ENCODE measurements around the gene SH3BP2. TPM values are rescaled to one million over a fixed set of nuclear protein-coding genes. Genes with fewer than 3 reads are reported as not detected.

SH3BP2 gene
- polyA plus RNA-seq, 1 donor (not counting 4 experiments of a cell fraction or from before 2014, with no cell fraction given): 11.2 TPM

- no peak for TF ChIP-seq EZH2 (IDR thresholded peaks at IDR 0.05; ENCODE audit: low read length)
- TF ChIP-seq CTCF (optimal IDR thresholded peaks at IDR 0.05 in 1 of 3, IDR thresholded peaks at IDR 0.05 in 1 of 3, conservative IDR thresholded peaks at IDR 0.05 in 1 of 3; ENCODE audit: extremely low read depth in 1 of 3, insufficient read depth in 2 of 3, low read length in 3 of 3): no peak
- Histone ChIP-seq H4K20me1 (ENCODE audit: control insufficient read depth, extremely low read depth, insufficient read depth, low read length) (no peaks in the 10 kb centered on the region), H3K27ac (ENCODE audit: control insufficient read depth, insufficient read depth, low read length) (no peak overlapping the region)
Measured at GRCh38 chr4:2768124-2768523, 24.8 kb upstream of the SH3BP2 start.

DNA sequence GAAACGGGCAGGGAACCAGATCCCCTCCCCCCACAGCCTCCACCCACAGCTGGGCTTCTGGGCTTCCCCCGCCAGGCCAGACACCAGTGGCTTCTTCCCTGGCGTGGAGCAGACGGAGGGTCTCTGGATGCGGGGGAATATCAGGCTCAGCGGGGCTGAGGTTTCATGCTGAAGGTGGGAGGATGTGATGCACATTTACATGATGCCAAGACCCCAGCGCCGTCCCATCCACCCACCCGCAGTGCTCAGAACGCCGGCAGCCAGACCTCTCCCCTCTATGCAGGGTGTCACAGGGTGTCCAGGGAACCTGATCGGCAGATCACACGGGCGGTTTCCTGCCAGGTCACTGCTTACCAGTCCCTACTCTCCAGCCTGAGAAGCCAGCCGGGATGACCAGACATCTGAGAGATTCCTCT is 24.0 kb upstream of the SH3BP2 start:
- TF ChIP-seq CTCF (optimal IDR thresholded peaks at IDR 0.05 in 1 of 3, IDR thresholded peaks at IDR 0.05 in 1 of 3, conservative IDR thresholded peaks at IDR 0.05 in 1 of 3; ENCODE audit: extremely low read depth in 1 of 3, insufficient read depth in 2 of 3, low read length in 3 of 3) (no peak), EZH2 (IDR thresholded peaks at IDR 0.05; ENCODE audit: low read length) (no peak)
- FAIRE-seq: no peak
- dilution Hi-C loops (cut with MboI; ENCODE audit: extremely low pct_ligation_motif_present, low sequenced_read_pairs): no loop called here

More at GRCh38 chr4:2768124-2768523, 24.8 kb upstream of the SH3BP2 start:
- FAIRE-seq (no peak), DNase-seq (ENCODE audit: low read depth, low spot score) (no peak)
- H2AFZ ChIP-seq (ENCODE audit: control insufficient read depth, low read length): no peak overlapping the region
- no peaks in the 10 kb centered on the region for H3K9me3 ChIP-seq (ENCODE audit: control insufficient read depth, low read depth, low read length)
- no peaks in the 10 kb centered on the region for H3K9me1 ChIP-seq (ENCODE audit: control insufficient read depth, extremely low read depth, insufficient read depth, low read length)
- no peak overlapping the region for H3K9ac ChIP-seq (ENCODE audit: control insufficient read depth, extremely low read depth, insufficient read depth, low read length)
- dilution Hi-C loops (cut with MboI; ENCODE audit: extremely low pct_ligation_motif_present, low sequenced_read_pairs): no loop called here
- H3K79me2 ChIP-seq (ENCODE audit: control insufficient read depth, insufficient read depth, low read length): no peaks in the 10 kb centered on the region
- H3K4me1 ChIP-seq (ENCODE audit: control insufficient read depth, extremely low read depth, insufficient read depth, low read length): peaks cover 4% of the 10 kb centered on the region
- no peak overlapping the region for H3K4me3 ChIP-seq (ENCODE audit: control insufficient read depth in 2 of 3, extremely low read depth in 1 of 3, insufficient read depth in 2 of 3, low read depth in 1 of 3, low read length in 3 of 3)
- no peak overlapping the region for H3K4me2 ChIP-seq (ENCODE audit: control insufficient read depth, extremely low read depth, insufficient read depth, low read depth, low read length)
- no peaks in the 10 kb centered on the region for H3K36me3 ChIP-seq (ENCODE audit: control insufficient read depth in 2 of 2, extremely low read depth in 1 of 2, insufficient read depth in 2 of 2, low read length in 2 of 2)
- H3K27me3 ChIP-seq (ENCODE audit: control insufficient read depth, extremely low read depth, insufficient read depth, low read length): no peaks in the 10 kb centered on the region

More for the DNA sequence above, 24.0 kb upstream of the SH3BP2 start:
- no peaks in the 10 kb centered on the region for H3K79me2 ChIP-seq (ENCODE audit: control insufficient read depth, insufficient read depth, low read length)
- H3K9me3 ChIP-seq (ENCODE audit: control insufficient read depth, low read depth, low read length): no peaks in the 10 kb centered on the region
- H3K9ac ChIP-seq (ENCODE audit: control insufficient read depth, extremely low read depth, insufficient read depth, low read length): no peak overlapping the region
- H3K4me2 ChIP-seq (ENCODE audit: control insufficient read depth, extremely low read depth, insufficient read depth, low read depth, low read length): no peak overlapping the region
- no peak for DNase-seq (ENCODE audit: low read depth, low spot score)
- H3K27ac ChIP-seq (ENCODE audit: control insufficient read depth, insufficient read depth, low read length): no peak overlapping the region
- peaks cover under 1% of the 10 kb centered on the region for H3K4me1 ChIP-seq (ENCODE audit: control insufficient read depth, extremely low read depth, insufficient read depth, low read length)
- no peak overlapping the region for H2AFZ ChIP-seq (ENCODE audit: control insufficient read depth, low read length)
- no peak overlapping the region for H3K4me3 ChIP-seq (ENCODE audit: control insufficient read depth in 2 of 3, extremely low read depth in 1 of 3, insufficient read depth in 2 of 3, low read depth in 1 of 3, low read length in 3 of 3)
- no peaks in the 10 kb centered on the region for H4K20me1 ChIP-seq (ENCODE audit: control insufficient read depth, extremely low read depth, insufficient read depth, low read length)
- no peaks in the 10 kb centered on the region for H3K9me1 ChIP-seq (ENCODE audit: control insufficient read depth, extremely low read depth, insufficient read depth, low read length)
- H3K27me3 ChIP-seq (ENCODE audit: control insufficient read depth, extremely low read depth, insufficient read depth, low read length): no peaks in the 10 kb centered on the region
- no peaks in the 10 kb centered on the region for H3K36me3 ChIP-seq (ENCODE audit: control insufficient read depth in 2 of 2, extremely low read depth in 1 of 2, insufficient read depth in 2 of 2, low read length in 2 of 2)

All from keratinocyte (primary cell).